Tibial artery (tissue), 4 donors: ENCODE data around the gene POLD2.
A peak's percentile ranks its signal among the peaks of the same experiment; 100 is the strongest.

Experiments
- DNase-seq, 2 donors: peaks; one replicate each; pipeline ENCODE4 v3.0.0-alpha.2; 2019
- H3K27ac ChIP-seq, 2 donors: fragments of 200-600 bp; sonication (generic) in 1 of 2; 1 replicate in 1 of 2; 2 replicates in 1 of 2; pipeline ENCODE4 v1.5.1; 2018 to 2019; ENCODE audit warnings: mild to moderate bottlenecking in 1 of 2
- H3K27me3 ChIP-seq, 2 donors: fragments of 200-600 bp; sonication (generic) in 1 of 2; one replicate each; pipeline versions ENCODE4 v1.5.1 to v1.6.0; 2016 to 2019
- H3K36me3 ChIP-seq, 3 donors: fragments of 200-600 bp; sonication (generic) in 2 of 3; one replicate each; pipeline ENCODE4 v1.5.1; 2016 to 2019; ENCODE audit warnings: mild to moderate bottlenecking in 2 of 3
- H3K4me1 ChIP-seq, 4 donors: fragments of 200-600 bp; sonication (generic) in 2 of 4; 1 replicate in 3 of 4; 2 replicates in 1 of 4; pipeline ENCODE4 v1.5.1; 2016 to 2019
- H3K4me3 ChIP-seq, 2 donors: fragments of 200-600 bp; sonication (generic) in 1 of 2; 1 replicate in 1 of 2; 2 replicates in 1 of 2; pipeline ENCODE4 v1.5.1; 2018 to 2019; ENCODE audit warnings: mild to moderate bottlenecking in 2 of 2
- H3K9me3 ChIP-seq, 3 donors: fragments of 200-600 bp; sonication (generic) in 1 of 3; one replicate each; pipeline ENCODE4 v1.5.1; 2016 to 2019
- CTCF ChIP-seq, 2 experiments: fragments of 200-600 bp in 1 of 2; fragments of 450-650 bp in 1 of 2; IDR thresholded peaks; one replicate each; pipeline ENCODE4 v1.5.1; 2017 to 2019; ENCODE audit warnings: antibody characterized with exemption in 2 of 2, mild to moderate bottlenecking in 1 of 2, moderate library complexity in 1 of 2
- intact Hi-C: fragments of 100-400 bp; cut with DNase I; formaldehyde crosslinking; loops from one replicate; pipeline ENCODE4 v1.15.0; 2023; ENCODE audit warnings: low total_unique reads

POLD2 gene

GRCh38 chr7:44101303-44101965 is 21.9 kb downstream of the POLD2 start:
- H3K27me3 ChIP-seq = no peaks in the 10 kb centered on the region
- no peaks in the 10 kb centered on the region for H3K9me3 ChIP-seq
- H3K4me3 ChIP-seq = no peak overlapping the region
- DNase-seq = peak in 1 of 2 donors; percentile 89
- no peak for TF ChIP-seq CTCF (IDR thresholded peaks at IDR 0.05)
- H3K27ac ChIP-seq = peak overlapping the region; percentile 98 to 100
- intact Hi-C loops = no loop called here
- H3K36me3 ChIP-seq = no peaks in the 10 kb centered on the region
- H3K4me1 ChIP-seq = peaks cover 6 to 89% (median 54%) of the 10 kb centered on the region in 4 donors

GRCh38 chr7:44100458-44101302 is 22.7 kb downstream of the POLD2 start:
- Histone ChIP-seq H3K9me3 (no peaks in the 10 kb centered on the region), H3K27ac (peak overlapping the region; percentile 98 to 100), H3K36me3 (no peaks in the 10 kb centered on the region), H3K4me3 (no peak overlapping the region), H3K4me1 (peaks cover 0 to 88% (median 48%) of the 10 kb centered on the region in 4 donors), H3K27me3 (no peaks in the 10 kb centered on the region)
- TF ChIP-seq CTCF (IDR thresholded peaks at IDR 0.05) = no peak
- peak; percentile 58 to 81 for DNase-seq
- intact Hi-C loops = no loop called here

GRCh38 chr7:44099669-44100068 is 23.7 kb downstream of the POLD2 start:
- H3K27me3 ChIP-seq = no peaks in the 10 kb centered on the region
- no peaks in the 10 kb centered on the region for H3K36me3 ChIP-seq
- peak overlapping the region; percentile 98 to 100 for H3K27ac ChIP-seq
- intact Hi-C loops = no loop called here
- no peaks in the 10 kb centered on the region for H3K9me3 ChIP-seq
- no peak for DNase-seq
- no peak for TF ChIP-seq CTCF (IDR thresholded peaks at IDR 0.05)
- no peak overlapping the region for H3K4me3 ChIP-seq
- peaks cover 0 to 88% (median 56%) of the 10 kb centered on the region in 4 donors for H3K4me1 ChIP-seq

- H3K36me3 ChIP-seq = no peaks in the 10 kb centered on the region
Measured at GRCh38 chr7:44098092-44099068, 25.0 kb downstream of the POLD2 start.

More at GRCh38 chr7:44098092-44099068, 25.0 kb downstream of the POLD2 start:
- intact Hi-C loops = no loop called here
- Histone ChIP-seq H3K27me3 (no peaks in the 10 kb centered on the region), H3K4me1 (peaks cover 0 to 86% (median 55%) of the 10 kb centered on the region in 4 donors), H3K27ac (peak overlapping the region; percentile 98 to 100), H3K4me3 (no peak overlapping the region), H3K9me3 (no peaks in the 10 kb centered on the region)
- DNase-seq = no peak
- no peak for TF ChIP-seq CTCF (IDR thresholded peaks at IDR 0.05)
